GM15510 (cell line): ENCODE measurements around the gene INO80D.

Source experiments
- POLR2A ChIP-seq: IDR thresholded peaks from 3 replicates; pipeline ENCODE4 v1.6.1; 2011; ENCODE audit warnings: borderline replicate concordance; ENCODE audit not compliant: insufficient read length; ENCODE audit errors: extremely low read depth

Gene INO80D

GRCh38 chr2:206086716-206087350 lies 859 bp upstream of the INO80D start:
- TF ChIP-seq POLR2A = no peak

GRCh38 chr2:206084870-206085741 lies 868 bp downstream of the INO80D start:
- peak; percentile 23 for TF ChIP-seq POLR2A

GRCh38 chr2:206084439-206084869 lies 1.5 kb downstream of the INO80D start:
- no peak for TF ChIP-seq POLR2A

DNA sequence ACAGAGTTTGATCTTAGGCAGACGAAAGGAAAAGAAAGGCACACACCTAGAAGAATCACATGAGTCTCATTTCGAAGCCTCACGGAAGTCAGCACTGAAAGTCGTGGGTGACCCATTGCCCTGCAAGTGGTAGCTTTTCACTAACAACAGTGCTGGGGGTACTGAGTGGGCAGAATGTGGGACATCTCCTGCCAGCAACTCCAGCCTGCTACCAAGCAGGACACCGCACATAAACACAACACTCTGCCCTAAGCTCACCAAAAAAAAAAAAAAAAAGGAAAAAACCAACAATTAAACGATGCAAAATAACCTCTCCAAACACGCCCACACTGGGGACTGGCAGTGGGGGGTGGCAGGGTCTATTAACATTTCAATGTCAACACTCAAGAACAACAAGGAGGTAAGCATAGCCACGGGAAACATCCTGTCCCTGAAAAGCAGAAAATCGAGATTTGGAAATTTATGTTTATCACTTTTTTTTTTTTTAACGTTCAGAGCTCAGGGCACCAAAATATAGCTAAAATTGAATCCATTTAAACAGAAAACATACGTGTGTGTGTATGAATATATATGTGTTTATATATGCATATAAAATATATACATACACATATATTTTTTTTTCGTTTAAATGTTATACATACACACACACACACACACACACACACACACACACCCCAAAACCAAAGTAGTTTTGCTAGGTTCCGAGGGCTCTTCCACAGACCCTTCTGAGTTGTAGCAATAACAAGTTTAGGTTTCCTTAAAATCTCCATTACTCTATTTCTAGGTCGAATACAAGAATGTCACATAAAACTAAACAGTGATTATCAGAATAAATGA lies 2.2 kb downstream of the INO80D start:
- no peak for TF ChIP-seq POLR2A

- TF ChIP-seq POLR2A = no peak
Measured at GRCh38 chr2:206082298-206082843, 3.6 kb downstream of the INO80D start.

DNA sequence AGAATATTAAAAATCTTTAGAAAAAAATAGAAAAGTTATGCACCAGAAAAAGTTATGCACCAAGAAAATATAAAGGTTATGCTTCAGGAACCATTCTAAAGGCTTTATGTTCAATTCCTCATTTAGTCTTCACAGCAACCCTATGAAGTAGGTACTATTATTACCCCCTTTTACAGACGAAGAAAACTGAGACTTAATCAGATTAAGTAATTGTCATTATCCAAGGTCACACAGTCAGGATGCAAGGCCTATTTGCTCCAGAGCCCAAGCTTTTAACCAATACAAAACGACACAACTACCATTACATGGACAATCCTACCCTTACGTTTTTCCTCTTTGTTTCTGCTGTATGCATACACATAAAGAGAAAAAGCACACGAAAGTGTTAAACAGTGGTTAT lies 5.0 kb downstream of the INO80D start:
- TF ChIP-seq POLR2A = no peak

DNA sequence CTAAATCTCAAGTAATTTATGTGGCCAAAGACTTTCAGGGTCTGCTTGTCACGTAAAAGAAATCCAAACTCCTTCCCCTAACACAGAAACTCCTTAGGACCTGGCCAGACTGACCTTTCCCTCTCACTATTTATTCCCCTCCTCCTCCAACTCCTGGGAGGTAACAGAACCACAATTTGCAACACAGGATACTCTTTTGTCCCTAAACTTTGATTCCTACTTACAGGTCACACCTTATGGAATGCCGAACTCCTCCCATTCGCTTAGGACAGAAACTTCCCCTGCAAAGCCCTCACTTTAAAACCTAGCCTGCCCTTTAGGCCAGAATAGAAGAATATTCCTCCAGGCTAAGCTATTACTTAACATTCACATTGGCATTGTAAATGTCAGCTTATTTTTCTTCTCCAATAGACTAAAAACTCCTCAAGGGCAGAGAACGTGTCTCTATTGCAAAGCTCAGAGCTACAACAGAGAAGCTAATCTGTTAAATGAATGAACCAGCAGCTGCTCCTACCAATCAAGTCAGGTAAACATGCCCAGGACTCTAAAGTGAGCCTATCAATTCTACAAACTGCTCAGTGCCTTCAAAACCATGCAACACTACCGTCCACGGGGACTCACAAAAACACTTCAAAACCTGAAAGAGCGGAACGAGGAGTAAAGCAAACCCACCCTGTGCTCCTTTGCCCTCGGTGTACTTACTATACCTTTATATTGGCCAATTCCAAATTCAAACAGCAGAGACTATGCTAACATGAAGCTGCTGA lies 6.1 kb downstream of the INO80D start:
- TF ChIP-seq POLR2A = no peak

DNA sequence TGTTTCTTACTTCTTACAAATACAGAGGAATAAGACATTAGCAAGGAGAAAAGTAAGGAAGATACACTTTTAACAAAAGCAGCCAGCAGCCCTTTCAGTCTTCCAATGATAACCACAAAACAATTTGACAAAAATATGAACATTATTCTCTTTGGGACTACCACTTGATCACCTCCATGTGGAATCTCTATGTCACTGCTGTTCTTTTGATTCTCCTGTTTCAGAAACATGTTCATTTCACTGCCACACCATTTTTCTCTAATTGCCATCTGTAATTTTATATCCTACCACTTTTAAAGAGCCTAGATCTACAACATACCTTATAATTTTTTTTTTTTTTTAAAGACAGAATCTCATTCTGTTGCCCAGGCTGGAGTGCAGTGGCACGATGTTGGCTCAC lies 10.9 kb downstream of the INO80D start:
- TF ChIP-seq POLR2A = no peak

- TF ChIP-seq POLR2A = no peak
Measured at GRCh38 chr2:206071807-206072206, 14.2 kb downstream of the INO80D start.

- TF ChIP-seq POLR2A = no peak
Measured at GRCh38 chr2:206069417-206069816, 16.6 kb downstream of the INO80D start.

DNA sequence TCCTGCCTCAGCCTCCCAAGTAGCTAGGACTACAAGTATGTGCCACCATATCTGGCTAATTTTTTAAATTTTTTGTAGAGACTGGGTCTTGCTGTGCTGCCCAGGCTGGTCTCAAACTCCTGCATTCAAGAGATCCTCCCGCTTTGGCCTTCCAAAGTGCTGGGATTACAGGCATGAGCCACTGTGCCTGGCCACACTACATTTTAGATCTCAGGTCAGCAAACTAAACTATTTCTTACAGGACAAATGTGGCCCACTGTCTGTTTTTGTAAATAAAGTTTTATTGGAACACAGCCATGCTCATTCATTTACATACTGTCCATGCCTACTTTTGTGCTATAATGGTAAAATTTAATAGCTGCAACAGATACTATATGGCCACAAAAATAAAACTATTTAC lies 17.8 kb downstream of the INO80D start:
- no peak for TF ChIP-seq POLR2A

- TF ChIP-seq POLR2A = no peak
Measured at GRCh38 chr2:206064077-206064476, 21.9 kb downstream of the INO80D start.

- no peak for TF ChIP-seq POLR2A
Measured at GRCh38 chr2:206063635-206064034, 22.3 kb downstream of the INO80D start.

GRCh38 chr2:206062724-206063123 lies 23.2 kb downstream of the INO80D start:
- TF ChIP-seq POLR2A = no peak
